H9 (cell line): ENCODE data around the gene LTB4R2. TPM values are rescaled to one million over a fixed set of nuclear protein-coding genes. Genes with fewer than 3 reads are reported as not detected.

Experiments used
- DNase-seq: peaks from one replicate; pipeline ENCODE4 v3.0.0-alpha.2; 2017
- H2AFZ ChIP-seq: one replicate; pipeline ENCODE4 v1.6.1; 2013; ENCODE audit warnings: mild to moderate bottlenecking, low read length, control low read depth, moderate library complexity
- H2AK5ac ChIP-seq: 2 replicates; pipeline ENCODE4 v1.6.1; 2013; ENCODE audit warnings: low read length, control low read depth, mixed read lengths; ENCODE audit not compliant: insufficient read length
- H2BK120ac ChIP-seq: one replicate; pipeline ENCODE4 v1.6.1; 2013; ENCODE audit warnings: low read depth, mild to moderate bottlenecking, low read length, control low read depth, inconsistent platforms; ENCODE audit not compliant: poor library complexity, severe bottlenecking
- H2BK12ac ChIP-seq: 2 replicates; pipeline ENCODE4 v1.6.1; 2013; ENCODE audit warnings: low read length, control low read depth, mixed read lengths, low read depth; ENCODE audit not compliant: insufficient read length
- H2BK15ac ChIP-seq: 2 replicates; pipeline ENCODE4 v1.6.1; 2013; ENCODE audit warnings: low read depth, low read length, control low read depth
- H2BK20ac ChIP-seq: one replicate; pipeline ENCODE4 v1.6.1; 2013; ENCODE audit warnings: low read depth, mild to moderate bottlenecking, low read length, control low read depth, inconsistent platforms; ENCODE audit not compliant: poor library complexity, severe bottlenecking
- H2BK5ac ChIP-seq: 2 replicates; pipeline ENCODE4 v1.6.1; 2013; ENCODE audit warnings: low read length, control low read depth, mixed read lengths; ENCODE audit not compliant: insufficient read length
- H3K14ac ChIP-seq: 2 replicates; pipeline ENCODE4 v1.6.1; 2013; ENCODE audit warnings: low read length, control low read depth; ENCODE audit not compliant: insufficient read depth
- H3K18ac ChIP-seq: 2 replicates; pipeline ENCODE4 v1.6.1; 2013; ENCODE audit warnings: low read depth, mild to moderate bottlenecking, mixed read lengths, low read length, control low read depth; ENCODE audit not compliant: insufficient read length
- H3K23ac ChIP-seq: 2 replicates; pipeline ENCODE4 v1.6.1; 2013; ENCODE audit warnings: low read length, control low read depth, mixed read lengths, low read depth; ENCODE audit not compliant: insufficient read length
- H3K23me2 ChIP-seq: 2 replicates; pipeline ENCODE4 v1.6.1; 2013; ENCODE audit warnings: low read depth, mild to moderate bottlenecking, mixed read lengths, low read length, control low read depth; ENCODE audit not compliant: insufficient read length, poor library complexity, severe bottlenecking
- H3K27ac ChIP-seq: 2 replicates; pipeline ENCODE4 v1.5.1; 2013; ENCODE audit warnings: low read length, control low read depth, mixed read lengths, low read depth; ENCODE audit not compliant: insufficient read length
- H3K27me3 ChIP-seq: 2 replicates; pipeline ENCODE4 v1.6.1; 2013; ENCODE audit warnings: low read length, control low read depth, inconsistent platforms; ENCODE audit not compliant: insufficient read depth
- H3K4ac ChIP-seq: 2 replicates; pipeline ENCODE4 v1.6.1; 2013; ENCODE audit warnings: low read depth, mild to moderate bottlenecking, control low read depth, inconsistent platforms, low read length, moderate library complexity
- H3K4me1 ChIP-seq: 2 replicates; pipeline ENCODE4 v1.6.1; 2013; ENCODE audit warnings: low read length, control low read depth, inconsistent platforms; ENCODE audit not compliant: insufficient read depth
- H3K4me2 ChIP-seq: 2 replicates; pipeline ENCODE4 v1.6.1; 2013; ENCODE audit warnings: low read length, control low read depth, mixed read lengths; ENCODE audit not compliant: insufficient read length, insufficient read depth
- H3K56ac ChIP-seq: 2 replicates; pipeline ENCODE4 v1.6.1; 2013; ENCODE audit warnings: low read depth, mild to moderate bottlenecking, mixed read lengths, low read length, control low read depth; ENCODE audit not compliant: insufficient read length
- H3K79me1 ChIP-seq: 2 replicates; pipeline ENCODE4 v1.6.1; 2013; ENCODE audit warnings: low read depth, mild to moderate bottlenecking, moderate library complexity, low read length, control low read depth, inconsistent platforms; ENCODE audit not compliant: insufficient read depth, poor library complexity, severe bottlenecking
- H3K79me2 ChIP-seq: 2 replicates; pipeline ENCODE4 v1.6.1; 2013; ENCODE audit warnings: low read length, control low read depth, inconsistent platforms; ENCODE audit not compliant: insufficient read depth
- H3K9ac ChIP-seq: 2 replicates; pipeline ENCODE4 v1.6.1; 2013; ENCODE audit warnings: low read length, control low read depth, mixed read lengths; ENCODE audit not compliant: insufficient read length; ENCODE audit errors: extremely low read depth
- H3K9me3 ChIP-seq: one replicate; pipeline ENCODE4 v1.6.1; 2013; ENCODE audit warnings: low read depth, low read length, inconsistent platforms; ENCODE audit not compliant: control insufficient read depth
- H3T11ph ChIP-seq: one replicate; pipeline ENCODE4 v1.6.1; 2013; ENCODE audit warnings: mild to moderate bottlenecking, low read length, control low read depth, inconsistent platforms
- H4K20me1 ChIP-seq: one replicate; pipeline ENCODE4 v1.6.1; 2013; ENCODE audit not compliant: control insufficient read depth, insufficient read length, insufficient read depth
- H4K5ac ChIP-seq: 2 replicates; pipeline ENCODE4 v1.6.1; 2013; ENCODE audit warnings: low read depth, mild to moderate bottlenecking, mixed read lengths, low read length, control low read depth; ENCODE audit not compliant: insufficient read length
- H4K8ac ChIP-seq: replicated peaks from 2 replicates; pipeline ENCODE4 v1.6.1; 2013; ENCODE audit warnings: low read length, control low read depth, mixed read lengths, low read depth; ENCODE audit not compliant: insufficient read length
- H4K91ac ChIP-seq: 2 replicates; pipeline ENCODE4 v1.6.1; 2013; ENCODE audit warnings: low read depth, mild to moderate bottlenecking, moderate library complexity, mixed read lengths, low read length, control low read depth; ENCODE audit not compliant: insufficient read length
- H3K27ac Mint-ChIP-seq, 3 experiments: 2 replicates in 2 of 3; 3 replicates in 1 of 3; pipeline ENCODE4 v1.8.0; 2020 to 2021; ENCODE audit warnings: mixed read lengths in 3 of 3, mild to moderate bottlenecking in 1 of 3, moderate library complexity in 1 of 3
- H3K27me3 Mint-ChIP-seq: 2 replicates; pipeline ENCODE4 v1.8.0; 2021; ENCODE audit warnings: low read depth, mild to moderate bottlenecking, moderate library complexity, mixed read lengths
- H3K36me3 Mint-ChIP-seq, 3 experiments: 2 replicates in 2 of 3; 3 replicates in 1 of 3; pipeline ENCODE4 v1.8.0; 2020 to 2021; ENCODE audit warnings: low read depth in 3 of 3, mixed read lengths in 3 of 3; ENCODE audit not compliant: insufficient read depth in 1 of 3
- H3K4me1 Mint-ChIP-seq, 2 experiments: 2 replicates each; pipeline ENCODE4 v1.8.0; 2020; ENCODE audit warnings: mixed read lengths in 2 of 2
- H3K4me3 Mint-ChIP-seq, 2 experiments: 2 replicates in 1 of 2; 3 replicates in 1 of 2; pipeline ENCODE4 v1.8.0; 2020 to 2021; ENCODE audit warnings: mild to moderate bottlenecking in 2 of 2, mixed read lengths in 2 of 2, moderate library complexity in 1 of 2
- H3K9me3 Mint-ChIP-seq, 2 experiments: 2 replicates in 1 of 2; 3 replicates in 1 of 2; pipeline ENCODE4 v1.8.0; 2020; ENCODE audit warnings: mild to moderate bottlenecking in 2 of 2, mixed read lengths in 2 of 2, moderate library complexity in 1 of 2
- CTCF ChIP-seq: fragments of 200-600 bp; sonication (generic); conservative IDR thresholded peaks from 3 replicates; pipeline ENCODE4 v1.8.0; 2021; ENCODE audit warnings: antibody characterized with exemption, mild to moderate bottlenecking
- WGBS: extraction: QIAGEN DNeasy Blood & Tissue Kit; methylation state at CpG from one replicate; pipeline ENCODE4 v1.1.7; 2013; ENCODE audit warnings: missing lambda C conversion rate, low lambda C conversion rate, mixed read lengths; ENCODE audit not compliant: insufficient read length; ENCODE audit errors: extremely low coverage; 5-methylcytosine and 5-hydroxymethylcytosine counted together
- total RNA-seq: library from RNA; stranded (reverse); gene quantifications from 2 replicates; pipeline ENCODE4 v1.2.1, GENCODE V29; 2021

Gene LTB4R2
- total RNA-seq, 1 experiment from 2014 or later: 13.4 TPM

GRCh38 chr14:24267516-24267915, 42.4 kb upstream of the LTB4R2 start:
- no peak for DNase-seq
- H2BK5ac ChIP-seq: no peak overlapping the region
- no peak overlapping the region for H3K4me2 ChIP-seq
- H2AFZ ChIP-seq: no peak overlapping the region
- H2BK15ac ChIP-seq: no peak overlapping the region
- no peaks in the 10 kb centered on the region for H3K79me2 ChIP-seq
- no peak overlapping the region for H2BK20ac ChIP-seq
- TF ChIP-seq CTCF: no peak
- no peak overlapping the region for H3T11ph ChIP-seq
- no peaks in the 10 kb centered on the region for H4K20me1 ChIP-seq
- WGBS: no CpG with 5 or more reads among the region's 9 CpGs
- H2BK120ac ChIP-seq: no peak overlapping the region
- no peak overlapping the region for H4K5ac ChIP-seq
- no peak overlapping the region for H3K18ac ChIP-seq
- no peaks in the 10 kb centered on the region for H3K27me3 Mint-ChIP-seq
- H3K4me1 ChIP-seq: no peaks in the 10 kb centered on the region
- peaks cover 3 to 21% (median 14%) of the 10 kb centered on the region in 3 experiments; a peak in 5 of 7 replicates for H3K36me3 Mint-ChIP-seq
- H3K9ac ChIP-seq: no peak overlapping the region
- H3K9me3 ChIP-seq: no peaks in the 10 kb centered on the region
- no peak overlapping the region for H3K56ac ChIP-seq
- H4K91ac ChIP-seq: no peak overlapping the region
- H4K8ac ChIP-seq: no peak overlapping the region
- no peak overlapping the region for H3K4ac ChIP-seq
- H2AK5ac ChIP-seq: no peak overlapping the region
- H3K4me3 Mint-ChIP-seq: no peak overlapping the region
- H3K27ac Mint-ChIP-seq: no peak overlapping the region
- H3K14ac ChIP-seq: no peak overlapping the region
- H3K79me1 ChIP-seq: no peaks in the 10 kb centered on the region
- H3K9me3 Mint-ChIP-seq: no peaks in the 10 kb centered on the region
- no peaks in the 10 kb centered on the region for H3K27me3 ChIP-seq
- H2BK12ac ChIP-seq: no peak overlapping the region
- no peak overlapping the region for H3K27ac ChIP-seq
- peaks cover 4 to 12% of the 10 kb centered on the region in 2 experiments for H3K4me1 Mint-ChIP-seq
- no peak overlapping the region for H3K23ac ChIP-seq
- H3K23me2 ChIP-seq: peaks cover 8% of the 10 kb centered on the region
